OCI-LY7 (cell line): Measurements from ENCODE around the gene ZBTB21. TPM values are rescaled to one million over a fixed set of nuclear protein-coding genes. Genes with fewer than 3 reads are reported as not detected.
"Not testable (repeated sequence)": the region's sequence is repeated elsewhere in the genome, so short reads cannot be mapped to it uniquely, and the experiment has no call there.

Experiments
- BruUV-seq: library from RNA; stranded (reverse); fragments of 400-500 nt; replicated peaks from 2 replicates; lab custom pipeline; 2021; lab: Mats Ljungman, UMichigan
- CTCF ChIA-PET: fragments of 300-600 bp; sonication (Branson Sonifier 250); formaldehyde crosslinking; loops from one replicate; lab custom pipeline; 2022; ENCODE audit warnings: antibody characterized with exemption; ENCODE audit not compliant: unreplicated experiment; lab: Charles Lee
- POLR2A ChIA-PET: fragments of 300-600 bp; sonication (Branson Sonifier 250); formaldehyde crosslinking; loops from one replicate; lab custom pipeline; 2022; ENCODE audit warnings: antibody characterized with exemption; lab: Charles Lee
- DNase-seq: peaks from one replicate; pipeline ENCODE4 v3.0.0-alpha.2; 2015; ENCODE audit warnings: low spot score
- H2AFZ ChIP-seq: fragments of 200-600 bp; sonication (generic), shearing (Covaris generic); 2 replicates; pipeline ENCODE4 v1.6.1; 2014; ENCODE audit warnings: mild to moderate bottlenecking, antibody characterized with exemption, low read length, moderate library complexity
- H3K27ac ChIP-seq: fragments of 200-600 bp; sonication (generic); 2 replicates; pipeline ENCODE4 v1.5.1; 2014; ENCODE audit warnings: mixed run types, low read depth, mild to moderate bottlenecking, moderate library complexity, low read length, inconsistent platforms; ENCODE audit not compliant: poor library complexity, severe bottlenecking
- H3K36me3 ChIP-seq: fragments of 200-600 bp; sonication (generic); 2 replicates; pipeline ENCODE4 v1.6.1; 2014; ENCODE audit warnings: mild to moderate bottlenecking, antibody characterized with exemption, low read length, moderate library complexity, mixed read lengths; ENCODE audit not compliant: insufficient read depth
- H3K4me1 ChIP-seq: fragments of 200-600 bp; sonication (generic); 2 replicates; pipeline ENCODE4 v1.5.1; 2014; ENCODE audit warnings: mild to moderate bottlenecking, low read length; ENCODE audit not compliant: insufficient read depth, poor library complexity, severe bottlenecking
- H3K4me2 ChIP-seq: fragments of 200-600 bp; sonication (generic); 2 replicates; pipeline ENCODE4 v1.6.1; 2014; ENCODE audit warnings: mild to moderate bottlenecking, low read length
- H3K4me3 ChIP-seq: fragments of 200-600 bp; sonication (generic); 2 replicates; pipeline ENCODE4 v1.5.1; 2014; ENCODE audit warnings: mild to moderate bottlenecking, low read depth, low read length; ENCODE audit not compliant: poor library complexity, severe bottlenecking
- H3K79me2 ChIP-seq: fragments of 200-600 bp; sonication (generic); 2 replicates; pipeline ENCODE4 v1.6.1; 2016; ENCODE audit warnings: low read depth, mild to moderate bottlenecking, low read length, moderate library complexity, mixed read lengths; ENCODE audit not compliant: insufficient read depth
- H3K9me2 ChIP-seq: fragments of 200-600 bp; sonication (generic); 2 replicates; pipeline ENCODE4 v1.6.1; 2016; ENCODE audit warnings: mild to moderate bottlenecking, low read length, mixed read lengths; ENCODE audit not compliant: insufficient read depth
- H3K9me3 ChIP-seq: fragments of 200-600 bp; sonication (generic); 2 replicates; pipeline ENCODE4 v1.6.1; 2014; ENCODE audit warnings: mild to moderate bottlenecking, mixed run types, low read length, mixed read lengths
- H4K20me1 ChIP-seq: fragments of 200-600 bp; sonication (generic); 2 replicates; pipeline ENCODE4 v1.6.1; 2014; ENCODE audit warnings: mild to moderate bottlenecking, antibody characterized with exemption, low read length, moderate library complexity, mixed read lengths; ENCODE audit not compliant: insufficient read depth
- EZH2phosphoT487 ChIP-seq: fragments of 200-600 bp; sonication (generic); IDR thresholded peaks from 2 replicates; pipeline ENCODE4 v1.6.1; 2018; ENCODE audit warnings: low read depth, borderline replicate concordance, mild to moderate bottlenecking, mixed run types, antibody characterized with exemption, low read length, moderate library complexity, mixed read lengths
- intact Hi-C: fragments of 100-400 bp; cut with micrococcal nuclease; formaldehyde crosslinking; loops from one replicate; pipeline ENCODE4 v1.10.0; 2022; ENCODE audit not compliant: unreplicated experiment
- total RNA-seq, 2 experiments: library from RNA; depleted of rRNA in 1 of 2; stranded (reverse); fragments of >200 nt in 1 of 2; shearing (Covaris generic) in 1 of 2; gene quantifications; 2 replicates each; pipeline ENCODE4 v1.2.3, GENCODE V29; 2014 to 2022
- TF ChIP-seq, protein P1 (sequence below): fragments of 200-600 bp; sonication (generic); conservative IDR thresholded peaks from 2 replicates; pipeline ENCODE4 v1.5.1; 2014; ENCODE audit warnings: mild to moderate bottlenecking, antibody characterized with exemption, low read length, moderate library complexity, mixed read lengths

Gene ZBTB21
- total RNA-seq, 2 experiments from 2014 or later, result 10.0 to 19.6 TPM

DNA sequence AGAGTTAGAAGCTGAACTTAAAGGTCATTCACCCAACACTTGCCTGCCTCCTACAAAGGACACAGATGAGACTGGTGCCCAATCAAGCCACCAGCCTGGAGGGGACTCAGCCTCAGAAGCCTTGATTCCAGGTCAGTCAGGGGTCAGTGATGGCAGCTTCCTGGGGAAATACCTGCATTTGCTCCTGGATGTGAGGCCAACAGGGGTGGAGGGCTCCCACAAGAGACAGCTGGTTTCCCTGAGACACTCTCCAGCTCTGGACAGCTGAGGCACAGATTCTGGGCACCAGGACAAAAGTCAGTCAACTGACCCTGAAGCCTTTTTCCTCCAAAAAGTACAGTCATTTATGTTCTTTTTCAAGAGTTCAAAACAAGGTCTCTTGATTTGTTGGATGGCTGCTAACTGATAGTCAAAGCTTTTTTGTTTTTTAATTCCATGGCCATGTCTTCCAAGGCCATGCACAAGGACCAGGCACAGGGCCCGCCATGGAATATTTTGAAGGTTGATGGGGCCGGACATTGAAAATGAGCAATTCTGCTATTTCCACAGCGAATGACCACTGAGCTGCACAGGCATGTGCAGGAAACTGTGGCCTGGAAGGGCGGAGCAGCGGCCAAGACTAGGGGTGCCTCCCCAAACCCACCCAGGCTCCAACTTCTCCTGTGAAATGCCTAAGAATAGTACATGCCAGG, 58.1 kb downstream of the ZBTB21 start:
- Histone ChIP-seq H2AFZ (no peak overlapping the region), H4K20me1 (no peaks in the 10 kb centered on the region), H3K79me2 (no peaks in the 10 kb centered on the region), H3K4me1 (peaks cover 14% of the 10 kb centered on the region), H3K36me3 (no peaks in the 10 kb centered on the region), H3K9me2 (no peaks in the 10 kb centered on the region), H3K4me3 (no peak overlapping the region), H3K27ac (no peak overlapping the region), H3K4me2 (no peak overlapping the region), H3K9me3 (no peaks in the 10 kb centered on the region)
- ChIA-PET CTCF (no interaction called here), POLR2A (no interaction called here)
- no TSS peak for BruUV-seq
- no peak for DNase-seq
- TF ChIP-seq, protein P1, sequence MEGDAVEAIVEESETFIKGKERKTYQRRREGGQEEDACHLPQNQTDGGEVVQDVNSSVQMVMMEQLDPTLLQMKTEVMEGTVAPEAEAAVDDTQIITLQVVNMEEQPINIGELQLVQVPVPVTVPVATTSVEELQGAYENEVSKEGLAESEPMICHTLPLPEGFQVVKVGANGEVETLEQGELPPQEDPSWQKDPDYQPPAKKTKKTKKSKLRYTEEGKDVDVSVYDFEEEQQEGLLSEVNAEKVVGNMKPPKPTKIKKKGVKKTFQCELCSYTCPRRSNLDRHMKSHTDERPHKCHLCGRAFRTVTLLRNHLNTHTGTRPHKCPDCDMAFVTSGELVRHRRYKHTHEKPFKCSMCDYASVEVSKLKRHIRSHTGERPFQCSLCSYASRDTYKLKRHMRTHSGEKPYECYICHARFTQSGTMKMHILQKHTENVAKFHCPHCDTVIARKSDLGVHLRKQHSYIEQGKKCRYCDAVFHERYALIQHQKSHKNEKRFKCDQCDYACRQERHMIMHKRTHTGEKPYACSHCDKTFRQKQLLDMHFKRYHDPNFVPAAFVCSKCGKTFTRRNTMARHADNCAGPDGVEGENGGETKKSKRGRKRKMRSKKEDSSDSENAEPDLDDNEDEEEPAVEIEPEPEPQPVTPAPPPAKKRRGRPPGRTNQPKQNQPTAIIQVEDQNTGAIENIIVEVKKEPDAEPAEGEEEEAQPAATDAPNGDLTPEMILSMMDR, result no peak
- TF ChIP-seq EZH2phosphoT487, result no peak
- intact Hi-C loops, result no loop called here

DNA sequence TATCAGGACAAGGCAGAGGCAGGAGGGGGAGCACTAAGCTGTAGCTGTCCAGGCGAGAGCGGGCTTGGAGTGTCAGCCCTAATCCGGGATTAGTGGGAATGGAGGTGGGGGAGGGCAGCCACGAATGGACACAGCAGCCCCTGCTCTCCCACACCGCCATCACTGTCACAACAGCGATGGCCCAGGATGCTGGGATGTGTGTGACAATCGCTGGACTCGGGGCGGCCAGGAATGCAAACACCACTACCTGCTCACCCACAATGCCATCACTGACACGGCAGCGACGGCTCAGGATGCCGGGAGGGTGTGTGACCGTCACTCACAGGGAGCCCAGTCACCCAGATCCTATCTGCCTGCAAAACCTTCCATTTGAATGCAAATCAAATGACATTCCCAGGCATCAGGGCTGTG, 59.2 kb downstream of the ZBTB21 start:
- Histone ChIP-seq H3K4me3 (no peak overlapping the region), H3K79me2 (no peaks in the 10 kb centered on the region), H2AFZ (no peak overlapping the region), H3K4me2 (no peak overlapping the region), H3K27ac (no peak overlapping the region), H3K4me1 (peaks cover 8% of the 10 kb centered on the region), H3K9me2 (no peaks in the 10 kb centered on the region), H4K20me1 (no peaks in the 10 kb centered on the region), H3K36me3 (no peaks in the 10 kb centered on the region), H3K9me3 (no peaks in the 10 kb centered on the region)
- CTCF ChIA-PET, result no interaction called here
- TF ChIP-seq, protein P1, result no peak
- TF ChIP-seq EZH2phosphoT487, result no peak
- intact Hi-C loops, result no loop called here
- no TSS peak for BruUV-seq
- POLR2A ChIA-PET, result no interaction called here
- DNase-seq, result no peak

DNA sequence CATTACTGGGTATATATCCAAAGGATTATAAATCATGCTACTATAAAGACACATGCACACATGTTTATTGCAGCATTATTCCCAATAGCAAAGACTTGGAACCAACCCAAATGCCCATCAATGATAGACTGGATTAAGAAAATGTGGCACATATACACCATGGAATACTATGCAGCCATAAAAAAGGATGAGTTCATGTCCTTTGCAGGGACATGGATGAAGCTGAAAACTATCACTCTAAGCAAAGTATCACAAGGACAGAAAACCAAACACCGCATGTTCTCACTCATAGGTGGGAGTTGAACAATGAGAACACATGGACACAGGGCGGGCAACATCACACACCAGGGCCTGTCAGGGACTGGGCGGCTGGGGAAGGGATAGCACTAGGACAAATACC, 60.5 kb downstream of the ZBTB21 start:
- DNase-seq, CTCF ChIA-PET, H2AFZ ChIP-seq, intact Hi-C loops, H3K4me1 ChIP-seq, BruUV-seq, H3K9me3 ChIP-seq, H3K4me3 ChIP-seq, H4K20me1 ChIP-seq, H3K79me2 ChIP-seq, POLR2A ChIA-PET, H3K9me2 ChIP-seq, H3K27ac ChIP-seq, H3K4me2 ChIP-seq, H3K36me3 ChIP-seq: not testable (repeated sequence)
